Smooth muscle cell (in vitro differentiated cells): ENCODE measurements around the gene ARL6IP6. TPM values are rescaled to one million over a fixed set of nuclear protein-coding genes. Genes with fewer than 3 reads are reported as not detected.

Source experiments
- DNase-seq: peaks from one replicate; lab custom pipeline; 2025; ENCODE audit not compliant: unreplicated experiment; lab: John Stamatoyannopoulos, UW
- H2AFZ ChIP-seq: fragments of 200-600 bp; sonication (generic); 2 replicates; pipeline ENCODE4 v1.6.0; 2016; ENCODE audit warnings: antibody characterized with exemption, low read depth, mild to moderate bottlenecking
- H3F3A ChIP-seq: fragments of 200-600 bp; sonication (generic); 2 replicates; pipeline ENCODE4 v1.6.0; 2017; ENCODE audit warnings: antibody characterized with exemption, low read depth
- H3K27ac ChIP-seq: fragments of 200-600 bp; sonication (generic); 2 replicates; pipeline ENCODE4 v1.5.1; 2016; ENCODE audit warnings: low read depth, mild to moderate bottlenecking
- H3K27me3 ChIP-seq: fragments of 200-600 bp; sonication (generic); 2 replicates; pipeline ENCODE4 v1.6.1; 2016; ENCODE audit warnings: low read depth, mild to moderate bottlenecking
- H3K36me3 ChIP-seq: fragments of 200-600 bp; sonication (generic); 2 replicates; pipeline ENCODE4 v1.5.1; 2016; ENCODE audit warnings: low read depth
- H3K4me1 ChIP-seq: fragments of 200-600 bp; sonication (generic); 2 replicates; pipeline ENCODE4 v1.5.1; 2016; ENCODE audit warnings: low read depth
- H3K4me2 ChIP-seq: fragments of 200-600 bp; sonication (generic); 2 replicates; pipeline ENCODE4 v1.6.0; 2016; ENCODE audit warnings: mild to moderate bottlenecking
- H3K4me3 ChIP-seq: fragments of 200-600 bp; sonication (generic); 2 replicates; pipeline ENCODE4 v1.5.1; 2016; ENCODE audit warnings: mild to moderate bottlenecking
- H3K79me2 ChIP-seq: fragments of 200-600 bp; sonication (generic); 2 replicates; pipeline ENCODE4 v1.6.0; 2016; ENCODE audit warnings: low read depth, mild to moderate bottlenecking
- H3K9ac ChIP-seq: fragments of 200-600 bp; sonication (generic); 2 replicates; pipeline ENCODE4 v1.6.0; 2016; ENCODE audit warnings: low read depth
- H3K9me3 ChIP-seq: fragments of 200-600 bp; sonication (generic); replicated peaks from 2 replicates; pipeline ENCODE4 v1.5.1; 2016; ENCODE audit warnings: low read depth
- H4K20me1 ChIP-seq: fragments of 200-600 bp; sonication (generic); 2 replicates; pipeline ENCODE4 v1.6.0; 2016; ENCODE audit warnings: low read depth
- WGBS: methylation state at CpG from one replicate; pipeline ENCODE4 v1.1.7; 2016; ENCODE audit warnings: low lambda C conversion rate; 5-methylcytosine and 5-hydroxymethylcytosine counted together
- polyA plus RNA-seq: library from polyadenylated mRNA; unstranded; fragments of >200 nt; fragmentation: Nextera tagmentation; extraction: Ambion mirVana; gene quantifications from 2 replicates; pipeline ENCODE4 v1.2.1, GENCODE V29; 2016
- total RNA-seq: library from RNA; depleted of rRNA; stranded (reverse); fragments of >200 nt; gene quantifications from 2 replicates; pipeline ENCODE4 v1.2.3, GENCODE V29; 2014
- TF ChIP-seq, protein P1 (sequence below): fragments of 200-600 bp; sonication (generic); IDR thresholded peaks from 2 replicates; pipeline ENCODE4 v1.5.1; 2017; ENCODE audit warnings: borderline replicate concordance, mild to moderate bottlenecking, antibody characterized with exemption; ENCODE audit not compliant: insufficient read depth, poor library complexity, severe bottlenecking

ARL6IP6 gene
- total and polyA plus RNA-seq, 2 experiments from 2014 or later = 28.5 to 51.1 TPM

GRCh38 chr2:152693033-152693432 lies 25.4 kb upstream of the ARL6IP6 start:
- TF ChIP-seq, protein P1, sequence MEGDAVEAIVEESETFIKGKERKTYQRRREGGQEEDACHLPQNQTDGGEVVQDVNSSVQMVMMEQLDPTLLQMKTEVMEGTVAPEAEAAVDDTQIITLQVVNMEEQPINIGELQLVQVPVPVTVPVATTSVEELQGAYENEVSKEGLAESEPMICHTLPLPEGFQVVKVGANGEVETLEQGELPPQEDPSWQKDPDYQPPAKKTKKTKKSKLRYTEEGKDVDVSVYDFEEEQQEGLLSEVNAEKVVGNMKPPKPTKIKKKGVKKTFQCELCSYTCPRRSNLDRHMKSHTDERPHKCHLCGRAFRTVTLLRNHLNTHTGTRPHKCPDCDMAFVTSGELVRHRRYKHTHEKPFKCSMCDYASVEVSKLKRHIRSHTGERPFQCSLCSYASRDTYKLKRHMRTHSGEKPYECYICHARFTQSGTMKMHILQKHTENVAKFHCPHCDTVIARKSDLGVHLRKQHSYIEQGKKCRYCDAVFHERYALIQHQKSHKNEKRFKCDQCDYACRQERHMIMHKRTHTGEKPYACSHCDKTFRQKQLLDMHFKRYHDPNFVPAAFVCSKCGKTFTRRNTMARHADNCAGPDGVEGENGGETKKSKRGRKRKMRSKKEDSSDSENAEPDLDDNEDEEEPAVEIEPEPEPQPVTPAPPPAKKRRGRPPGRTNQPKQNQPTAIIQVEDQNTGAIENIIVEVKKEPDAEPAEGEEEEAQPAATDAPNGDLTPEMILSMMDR = no peak
- Histone ChIP-seq H3K27ac (no peak overlapping the region), H3K9me3 (no peaks in the 10 kb centered on the region), H3K4me1 (no peaks in the 10 kb centered on the region), H3K79me2 (peaks cover 83% of the 10 kb centered on the region), H3K27me3 (no peaks in the 10 kb centered on the region), H4K20me1 (peaks cover 94% of the 10 kb centered on the region), H3F3A (no peaks in the 10 kb centered on the region), H2AFZ (no peak overlapping the region), H3K4me3 (no peak overlapping the region), H3K9ac (no peak overlapping the region), H3K36me3 (peaks cover 12% of the 10 kb centered on the region), H3K4me2 (no peak overlapping the region)
- DNase-seq = no peak
- 91% methylated on average over 4 of the region's 4 CpGs for WGBS

DNA sequence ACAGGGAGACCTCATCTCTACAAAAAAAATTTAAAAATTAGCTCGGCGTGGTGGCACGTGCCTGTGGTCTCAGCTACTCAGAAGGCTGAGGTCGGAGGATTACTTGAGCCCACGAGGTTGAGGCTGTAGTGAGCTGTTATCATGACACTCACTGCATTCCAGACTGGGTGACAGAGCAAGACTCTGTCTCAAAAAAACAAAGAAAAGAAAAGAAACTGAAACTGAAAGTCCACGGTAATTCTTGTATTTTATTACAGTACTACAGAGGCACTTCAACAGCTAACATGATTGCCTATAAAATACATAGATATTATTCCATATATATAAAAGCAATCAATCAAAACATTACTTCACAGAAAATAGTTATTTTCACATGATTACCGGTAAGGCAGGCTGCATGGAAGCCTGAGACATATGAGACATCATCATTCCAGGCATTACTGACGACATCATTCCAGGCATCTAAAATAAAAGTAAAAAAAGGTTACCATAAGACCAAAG lies 24.2 kb upstream of the ARL6IP6 start:
- H3F3A ChIP-seq = no peaks in the 10 kb centered on the region
- peaks cover 8% of the 10 kb centered on the region for H3K36me3 ChIP-seq
- peak overlapping the region; percentile 98 for H3K27ac ChIP-seq
- peak overlapping the region; percentile 85 for H3K9ac ChIP-seq
- H3K4me1 ChIP-seq = no peaks in the 10 kb centered on the region
- H3K9me3 ChIP-seq = no peaks in the 10 kb centered on the region
- H3K4me3 ChIP-seq = peak overlapping the region; percentile 52
- peak overlapping the region; percentile 13 for H2AFZ ChIP-seq
- H3K27me3 ChIP-seq = no peaks in the 10 kb centered on the region
- TF ChIP-seq, protein P1 = no peak
- DNase-seq = no peak
- H3K79me2 ChIP-seq = peaks cover 83% of the 10 kb centered on the region
- H3K4me2 ChIP-seq = peak overlapping the region; percentile 80
- peaks cover 94% of the 10 kb centered on the region for H4K20me1 ChIP-seq
- 5% methylated on average over 8 of the region's 8 CpGs for WGBS

DNA sequence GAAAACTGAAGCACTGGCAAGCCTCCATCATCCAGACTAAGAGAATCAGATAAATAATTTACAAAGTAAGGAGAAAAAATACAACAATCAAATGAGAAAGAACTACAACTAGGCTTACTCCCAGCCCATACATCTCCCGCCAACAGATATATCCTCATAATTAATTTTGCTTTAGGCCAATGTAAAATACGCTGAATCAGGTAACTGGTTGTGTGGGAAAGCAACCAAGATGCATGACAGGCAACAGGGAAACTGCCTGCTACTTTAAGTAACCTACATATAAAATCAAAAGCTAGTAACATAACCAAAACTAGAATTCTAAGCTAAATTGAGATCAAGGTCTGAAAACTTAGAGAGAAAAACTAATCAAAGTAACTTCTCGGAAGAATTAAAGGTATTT lies 22.7 kb upstream of the ARL6IP6 start:
- Histone ChIP-seq H3K27ac (peak overlapping the region; percentile 98), H3K9me3 (no peaks in the 10 kb centered on the region), H3K27me3 (no peaks in the 10 kb centered on the region), H3K4me3 (no peak overlapping the region), H4K20me1 (peaks cover 99% of the 10 kb centered on the region), H3K79me2 (peaks cover 92% of the 10 kb centered on the region), H3K4me1 (no peaks in the 10 kb centered on the region), H3K4me2 (no peak overlapping the region), H3K36me3 (peaks cover 8% of the 10 kb centered on the region), H3K9ac (no peak overlapping the region), H3F3A (no peaks in the 10 kb centered on the region), H2AFZ (no peak overlapping the region)
- DNase-seq = no peak
- WGBS = 99% methylated on average over 3 of the region's 3 CpGs
- TF ChIP-seq, protein P1 = no peak

- H3K4me3 ChIP-seq = no peak overlapping the region
- H3K27ac ChIP-seq = no peak overlapping the region
- H3K36me3 ChIP-seq = peaks cover 8% of the 10 kb centered on the region
Measured at GRCh38 chr2:152696476-152696875, 21.9 kb upstream of the ARL6IP6 start.

More at GRCh38 chr2:152696476-152696875, 21.9 kb upstream of the ARL6IP6 start:
- Histone ChIP-seq H3K79me2 (peaks cover 92% of the 10 kb centered on the region), H3K9me3 (no peaks in the 10 kb centered on the region), H3K4me2 (no peak overlapping the region), H4K20me1 (peaks cover 92% of the 10 kb centered on the region), H3K4me1 (no peaks in the 10 kb centered on the region), H2AFZ (no peak overlapping the region), H3F3A (no peaks in the 10 kb centered on the region), H3K9ac (no peak overlapping the region), H3K27me3 (no peaks in the 10 kb centered on the region)
- DNase-seq = no peak
- TF ChIP-seq, protein P1 = no peak
- no CpG with 5 or more reads among the region's 1 CpG for WGBS
